Mesothelial cell of epicardium (in vitro differentiated cells): ENCODE measurements around the gene ESPNL. TPM values are rescaled to one million over a fixed set of nuclear protein-coding genes. Genes with fewer than 3 reads are reported as not detected.

Source experiments
- DNase-seq, 2 experiments: peaks; one replicate each; pipeline ENCODE4 v3.0.0; 2021; ENCODE audit warnings: low spot score in 2 of 2; ENCODE audit not compliant: unreplicated experiment in 2 of 2
- H3K27ac Mint-ChIP-seq: 2 replicates; pipeline ENCODE4 v1.8.0; 2021; ENCODE audit warnings: mixed read lengths
- H3K27me3 Mint-ChIP-seq: 2 replicates; pipeline ENCODE4 v1.8.0; 2021; ENCODE audit warnings: low read depth, mixed read lengths
- H3K36me3 Mint-ChIP-seq: 2 replicates; pipeline ENCODE4 v1.8.0; 2021; ENCODE audit warnings: mixed read lengths
- H3K4me1 Mint-ChIP-seq: 2 replicates; pipeline ENCODE4 v1.8.0; 2021; ENCODE audit warnings: mixed read lengths
- H3K4me3 Mint-ChIP-seq: 2 replicates; pipeline ENCODE4 v1.8.0; 2021; ENCODE audit warnings: mild to moderate bottlenecking, moderate library complexity, mixed read lengths
- H3K9me3 Mint-ChIP-seq: 2 replicates; pipeline ENCODE4 v1.8.0; 2021; ENCODE audit warnings: mixed read lengths
- CTCF ChIP-seq: fragments of 200-600 bp; sonication (generic); IDR thresholded peaks from one replicate; pipeline ENCODE4 v1.5.0; 2021; ENCODE audit warnings: antibody characterized with exemption; ENCODE audit not compliant: unreplicated experiment
- total RNA-seq: library from RNA; stranded (reverse); gene quantifications from 3 replicates; pipeline ENCODE4 v1.2.1, GENCODE V29; 2021

The ESPNL gene
- total RNA-seq, 1 donor from 2014 or later = 0.38 TPM

- Mint-ChIP-seq H3K27ac (no peak overlapping the region), H3K4me3 (no peak overlapping the region), H3K36me3 (no peaks in the 10 kb centered on the region), H3K27me3 (no peaks in the 10 kb centered on the region), H3K4me1 (peaks cover 14% of the 10 kb centered on the region), H3K9me3 (no peaks in the 10 kb centered on the region)
- no peak for TF ChIP-seq CTCF
- DNase-seq = no peak
Measured at GRCh38 chr2:238137885-238138284, 37.7 kb downstream of the ESPNL start.

GRCh38 chr2:238138331-238139195, 38.4 kb downstream of the ESPNL start, which contains the start of gene KLHL30:
Gene KLHL30, plus strand, starts transcription at chr2:238138668. Its CDS starts 2,087 bp downstream, at chr2:238140755.
- TF ChIP-seq CTCF = no peak
- H3K36me3 Mint-ChIP-seq = no peaks in the 10 kb centered on the region
- H3K4me3 Mint-ChIP-seq = no peak within 1 kb of the TSS
- no peaks in the 10 kb centered on the region for H3K27me3 Mint-ChIP-seq
- no peak for DNase-seq
- H3K4me1 Mint-ChIP-seq = peaks cover 14% of the 10 kb centered on the region
- no peak within 1 kb of the TSS for H3K27ac Mint-ChIP-seq
- H3K9me3 Mint-ChIP-seq = no peaks in the 10 kb centered on the region

DNA sequence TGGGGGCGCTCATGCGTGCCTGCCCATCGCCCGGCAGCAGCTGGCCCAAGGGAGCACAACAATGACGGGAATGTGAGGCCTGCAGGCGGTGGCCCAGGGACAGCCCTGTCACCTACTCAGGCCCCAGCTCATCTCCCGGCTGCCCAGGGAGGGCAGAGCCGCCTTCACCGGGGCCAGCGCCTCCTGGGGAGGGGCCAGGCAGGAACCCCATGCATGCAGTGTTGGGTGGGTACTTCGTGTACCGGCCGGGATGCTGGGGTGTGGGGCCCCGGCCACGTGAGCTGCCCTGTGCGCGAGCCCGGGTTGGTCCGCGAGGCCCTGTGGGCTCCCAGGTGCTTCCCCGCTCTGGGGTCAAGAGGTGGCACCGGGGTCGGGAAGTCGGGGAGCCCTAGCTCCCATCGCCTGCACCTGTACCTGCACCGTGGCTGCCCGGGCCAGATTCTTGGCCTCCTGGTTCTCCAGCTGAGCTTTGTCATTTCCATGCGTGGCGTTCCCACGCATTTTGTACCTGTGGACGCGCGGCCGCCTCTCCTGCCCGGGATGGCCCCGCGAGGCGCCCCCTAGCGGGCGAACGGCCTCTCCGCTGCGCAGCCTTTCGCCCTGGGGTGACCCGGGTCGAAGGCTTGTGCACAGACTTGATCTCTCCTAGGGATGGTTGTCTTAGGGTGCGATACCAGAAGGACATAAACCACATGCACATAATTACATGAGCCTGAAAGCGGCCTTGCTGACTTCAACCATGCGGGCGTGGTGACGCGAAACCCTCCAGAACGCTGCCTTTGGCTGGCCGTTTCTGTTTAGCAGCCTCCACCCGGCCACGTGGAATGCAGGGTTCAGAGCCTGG, 39.3 kb downstream of the ESPNL start:
- peak; percentile 73 for TF ChIP-seq CTCF
- no peak overlapping the region for H3K4me3 Mint-ChIP-seq
- no peaks in the 10 kb centered on the region for H3K36me3 Mint-ChIP-seq
- no peak for DNase-seq
- H3K27ac Mint-ChIP-seq = no peak overlapping the region
- H3K9me3 Mint-ChIP-seq = no peaks in the 10 kb centered on the region
- no peaks in the 10 kb centered on the region for H3K27me3 Mint-ChIP-seq
- peaks cover 14% of the 10 kb centered on the region for H3K4me1 Mint-ChIP-seq

GRCh38 chr2:238140040-238140439, 39.9 kb downstream of the ESPNL start:
- H3K27ac Mint-ChIP-seq = no peak overlapping the region
- H3K9me3 Mint-ChIP-seq = no peaks in the 10 kb centered on the region
- H3K36me3 Mint-ChIP-seq = no peaks in the 10 kb centered on the region
- no peaks in the 10 kb centered on the region for H3K27me3 Mint-ChIP-seq
- DNase-seq = no peak
- H3K4me1 Mint-ChIP-seq = peaks cover 14% of the 10 kb centered on the region
- no peak for TF ChIP-seq CTCF
- H3K4me3 Mint-ChIP-seq = no peak overlapping the region

GRCh38 chr2:238140721-238141540, 40.8 kb downstream of the ESPNL start:
- Mint-ChIP-seq H3K9me3 (no peaks in the 10 kb centered on the region), H3K36me3 (no peaks in the 10 kb centered on the region), H3K27ac (no peak overlapping the region), H3K27me3 (no peaks in the 10 kb centered on the region), H3K4me3 (no peak overlapping the region), H3K4me1 (peaks cover 14% of the 10 kb centered on the region)
- DNase-seq = no peak
- no peak for TF ChIP-seq CTCF
